HG03108 (cell line): ENCODE measurements around the gene TAF7L.
"Not testable (repeated sequence)": the region's sequence is repeated elsewhere in the genome, so short reads cannot be mapped to it uniquely, and the experiment has no call there.

ENCODE experiments used
- ATAC-seq: cut with Tn5 transposase; IDR thresholded peaks from one replicate; pipeline ENCODE4 v1.9.1; 2021; ENCODE audit warnings: moderate library complexity; ENCODE audit not compliant: unreplicated experiment

TAF7L gene

GRCh38 chrX:101290957-101291603, at the start of gene TAF7L:
TSS of gene TAF7L (minus strand) at chrX:101291334. CDS start at chrX:101287543, 3,791 bp downstream.
- ATAC-seq = no peak

GRCh38 chrX:101337776-101338271, 46.7 kb upstream of the TAF7L start:
- no peak for ATAC-seq

- not testable (repeated sequence) for ATAC-seq
Measured at GRCh38 chrX:101334310-101334709, 43.2 kb upstream of the TAF7L start.

GRCh38 chrX:101326600-101326999, 35.5 kb upstream of the TAF7L start:
- not testable (repeated sequence) for ATAC-seq

GRCh38 chrX:101303790-101304189, 12.7 kb upstream of the TAF7L start:
- ATAC-seq = no peak

GRCh38 chrX:101295603-101296002, 4.5 kb upstream of the TAF7L start:
- not testable (repeated sequence) for ATAC-seq

GRCh38 chrX:101287402-101287801, 3.7 kb downstream of the TAF7L start:
- no peak for ATAC-seq

- ATAC-seq = no peak
Measured at GRCh38 chrX:101276238-101276637, 14.9 kb downstream of the TAF7L start.

- no peak for ATAC-seq
Measured at GRCh38 chrX:101274198-101274597, 16.9 kb downstream of the TAF7L start.

- no peak for ATAC-seq
Measured at GRCh38 chrX:101265869-101266428, 25.2 kb downstream of the TAF7L start.

GRCh38 chrX:101263766-101264165, 27.4 kb downstream of the TAF7L start:
- no peak for ATAC-seq

- no peak for ATAC-seq
Measured at GRCh38 chrX:101262590-101262989, 28.5 kb downstream of the TAF7L start.

- ATAC-seq = no peak
Measured at GRCh38 chrX:101260435-101260834, 30.7 kb downstream of the TAF7L start.

GRCh38 chrX:101258259-101258581, 32.9 kb downstream of the TAF7L start:
- ATAC-seq = no peak

- no peak for ATAC-seq
Measured at GRCh38 chrX:101257448-101258258, 33.5 kb downstream of the TAF7L start.

GRCh38 chrX:101252634-101253033, 38.5 kb downstream of the TAF7L start:
- no peak for ATAC-seq

- no peak for ATAC-seq
Measured at GRCh38 chrX:101241531-101241930, 49.6 kb downstream of the TAF7L start.

- ATAC-seq = no peak
Measured at GRCh38 chrX:101237041-101237440, 54.1 kb downstream of the TAF7L start.

- ATAC-seq = no peak
Measured at GRCh38 chrX:101232316-101232715, 58.8 kb downstream of the TAF7L start.

GRCh38 chrX:101231080-101231479, 60.1 kb downstream of the TAF7L start:
- no peak for ATAC-seq

- ATAC-seq = no peak
Measured at GRCh38 chrX:101230636-101231035, 60.5 kb downstream of the TAF7L start.

GRCh38 chrX:101229170-101229569, 62.0 kb downstream of the TAF7L start:
- no peak for ATAC-seq
